GM12878 (cell line): ENCODE results near the gene TBC1D24. TPM values are rescaled to one million over a fixed set of nuclear protein-coding genes. Genes with fewer than 3 reads are reported as not detected.
A peak's percentile ranks its signal among the peaks of the same experiment; 100 is the strongest.

Experiments
- ATAC-seq: fragments of 200-7000 bp; cut with Tn5 transposase; 3 replicates; pipeline ENCODE4 v1.9.1; 2020; ENCODE audit warnings: mild to moderate bottlenecking, moderate library complexity
- BruUV-seq: library from RNA; stranded (reverse); fragments of 400-500 nt; replicated peaks from 2 replicates; lab custom pipeline; 2021; lab: Mats Ljungman, UMichigan
- CTCF ChIA-PET: fragments of 300-600 bp; sonication (Branson Sonifier 250); formaldehyde crosslinking; extraction: SDS; loops from one replicate; lab custom pipeline; 2021; ENCODE audit warnings: inconsistent platforms; lab: Yijun Ruan, JAX
- POLR2A ChIA-PET: fragments of 350-600 bp; formaldehyde crosslinking; extraction: SDS; loops from one replicate; lab custom pipeline; 2021; ENCODE audit warnings: inconsistent platforms; lab: Charles Lee
- RAD21 ChIA-PET: fragments of 300-600 bp; sonication (Branson Sonifier 250); formaldehyde crosslinking; loops from one replicate; lab custom pipeline; 2023; ENCODE audit warnings: antibody characterized with exemption; ENCODE audit not compliant: unreplicated experiment; lab: Charles Lee
- SMC1A ChIA-PET: fragments of 300-600 bp; sonication (Branson Sonifier 250); formaldehyde crosslinking; loops from one replicate; lab custom pipeline; 2023; ENCODE audit not compliant: unreplicated experiment, uncharacterized antibody; lab: Charles Lee
- DNase-seq: peaks from one replicate; pipeline ENCODE4 v3.0.0-alpha.2; 2011; ENCODE audit warnings: low read depth, low spot score
- FAIRE-seq: peaks from 3 replicates; lab custom pipeline; 2011; peaks lifted over from hg19 to GRCh38; lab: Jason Lieb, UNC
- H2AFZ ChIP-seq: 2 replicates; pipeline ENCODE4 v1.6.0; 2011; ENCODE audit warnings: low read depth, low read length, control low read depth; ENCODE audit not compliant: control insufficient read depth
- H3K27ac ChIP-seq: 2 replicates; pipeline ENCODE4 v1.5.1; 2011; ENCODE audit warnings: control low read depth; ENCODE audit not compliant: control insufficient read depth, insufficient read depth
- H3K27me3 ChIP-seq, 2 experiments: replicated peaks in 1 of 2; 2 replicates each; pipeline versions ENCODE4 v1.6.0 to v1.6.1; 2011; ENCODE audit warnings: low read length in 1 of 2; ENCODE audit not compliant: control insufficient read depth in 2 of 2, insufficient read depth in 2 of 2
- H3K36me3 ChIP-seq, 2 experiments: 2 replicates each; pipeline ENCODE4 v1.5.1; 2011; ENCODE audit warnings: low read length in 1 of 2; ENCODE audit not compliant: control insufficient read depth in 2 of 2, insufficient read depth in 2 of 2
- H3K4me1 ChIP-seq: 2 replicates; pipeline ENCODE4 v1.6.1; 2011; ENCODE audit warnings: mild to moderate bottlenecking, low read length, moderate library complexity, mixed read lengths; ENCODE audit not compliant: control insufficient read depth, insufficient read depth
- H3K4me2 ChIP-seq: 2 replicates; pipeline ENCODE4 v1.6.0; 2011; ENCODE audit warnings: control low read depth; ENCODE audit not compliant: control insufficient read depth, insufficient read depth
- H3K4me3 ChIP-seq: fragments of 200-600 bp; sonication (generic); 2 replicates; pipeline ENCODE4 v1.5.1; 2016
- H3K79me2 ChIP-seq: 2 replicates; pipeline ENCODE4 v1.6.0; 2011; ENCODE audit warnings: low read length; ENCODE audit not compliant: control insufficient read depth, insufficient read depth
- H3K9ac ChIP-seq: 2 replicates; pipeline ENCODE4 v1.8.0; 2011; ENCODE audit warnings: low read length, control low read depth, mixed read lengths; ENCODE audit not compliant: control insufficient read depth, insufficient read depth
- H3K9me3 ChIP-seq: replicated peaks from 3 replicates; pipeline ENCODE4 v1.5.1; 2011; ENCODE audit warnings: mild to moderate bottlenecking, low read length; ENCODE audit not compliant: control insufficient read depth, insufficient read depth
- H4K20me1 ChIP-seq: 2 replicates; pipeline ENCODE4 v1.6.0; 2011; ENCODE audit not compliant: control insufficient read depth, insufficient read depth
- BACH1 ChIP-seq: fragments of 450-650 bp; IDR thresholded peaks from 2 replicates; pipeline ENCODE4 v1.6.1; 2017; ENCODE audit warnings: mild to moderate bottlenecking, borderline replicate concordance
- CREM ChIP-seq: IDR thresholded peaks from 2 replicates; pipeline ENCODE4 v1.6.1; 2014; ENCODE audit warnings: antibody characterized with exemption, low read depth
- DPF2 ChIP-seq: fragments of 450-650 bp; IDR thresholded peaks from 2 replicates; pipeline ENCODE4 v1.6.1; 2017; ENCODE audit warnings: mild to moderate bottlenecking
- EED ChIP-seq: sonication (generic); IDR thresholded peaks from 2 replicates; pipeline ENCODE4 v1.6.1; 2016; ENCODE audit warnings: antibody characterized with exemption, low read depth
- MYB ChIP-seq: fragments of 150-350 bp; IDR thresholded peaks from 2 replicates; pipeline ENCODE4 v1.6.1; 2014; ENCODE audit warnings: mild to moderate bottlenecking, low read depth, low read length, borderline replicate concordance
- NR2C2 ChIP-seq: IDR thresholded peaks from 2 replicates; pipeline ENCODE4 v1.6.1; 2011; ENCODE audit warnings: borderline replicate concordance, low read depth; ENCODE audit not compliant: control insufficient read depth, insufficient read length
- PAX5 ChIP-seq: IDR thresholded peaks from 2 replicates; pipeline ENCODE4 v1.6.1; 2011; ENCODE audit warnings: low read depth, low read length, borderline replicate concordance
- POLR2A ChIP-seq: IDR thresholded peaks from 2 replicates; pipeline ENCODE4 v1.6.1; 2011; ENCODE audit warnings: low read depth, mild to moderate bottlenecking, low read length
- RAD51 ChIP-seq: fragments of 450-650 bp; IDR thresholded peaks from 2 replicates; pipeline ENCODE4 v1.6.1; 2016; ENCODE audit warnings: moderate library complexity, mild to moderate bottlenecking, inconsistent platforms
- RELA ChIP-seq: fragments of 450-650 bp; IDR thresholded peaks from 2 replicates; pipeline ENCODE4 v1.8.0; 2014; ENCODE audit warnings: borderline replicate concordance; ENCODE audit not compliant: partially characterized antibody
- TCF3 ChIP-seq: IDR thresholded peaks from 2 replicates; pipeline ENCODE4 v1.6.1; 2012; ENCODE audit warnings: low read depth, mild to moderate bottlenecking, low read length, borderline replicate concordance; ENCODE audit not compliant: insufficient read depth
- YY1 ChIP-seq: IDR thresholded peaks from 2 replicates; pipeline ENCODE4 v1.6.1; 2011; ENCODE audit warnings: low read depth, mild to moderate bottlenecking, low read length
- ZNF207 ChIP-seq: fragments of 450-650 bp; IDR thresholded peaks from 2 replicates; pipeline ENCODE4 v1.6.1; 2014; ENCODE audit warnings: antibody characterized with exemption, mild to moderate bottlenecking, borderline replicate concordance
- WGBS: methylation state at CpG from one replicate; pipeline ENCODE4 v1.1.6; 2016; ENCODE audit warnings: low lambda C conversion rate; ENCODE audit not compliant: insufficient replicate concordance, insufficient coverage; ENCODE audit errors: missing lambda C conversion rate; 5-methylcytosine and 5-hydroxymethylcytosine counted together
- in situ Hi-C: fragments of 300-500 bp; cut with MboI; formaldehyde crosslinking; loops from 9 replicates; pipeline ENCODE4 v1.14.3; 2018; ENCODE audit warnings: mixed read lengths
- intact Hi-C: fragments of 100-400 bp; cut with micrococcal nuclease; formaldehyde crosslinking; loops from one replicate; pipeline ENCODE4 v1.14.2; 2022; ENCODE audit not compliant: unreplicated experiment
- polyA plus RNA-seq, 11 experiments: library from polyadenylated mRNA; depleted of rRNA in 4 of 11; unstranded in 6 of 11; stranded (reverse) in 5 of 11; fragments of >200 nt; fragmentation: Nextera tagmentation in 4 of 11; fragmentation: Illumina TruSeq in 1 of 11; extraction: Ambion mirVana in 4 of 11; extraction: Trizol in 1 of 11; gene quantifications; 1 replicate in 1 of 11; 2 replicates in 10 of 11; pipeline versions ENCODE4 v1.2.1 to v1.2.3, GENCODE V29; 2011 to 2016; ENCODE audit warnings: inconsistent platforms in 2 of 11, missing spikeins in 2 of 11, low read depth in 1 of 11
- total RNA-seq, 4 experiments: library from RNA; depleted of rRNA in 3 of 4; stranded (reverse); fragments of >200 nt in 3 of 4; fragmentation: Illumina TruSeq in 1 of 4; extraction: Trizol in 1 of 4; gene quantifications; 2 replicates each; pipeline versions ENCODE4 v1.2.1 to v1.2.3, GENCODE V29; 2013 to 2021
- TF ChIP-seq, protein P1 (sequence below): IDR thresholded peaks from 2 replicates; pipeline ENCODE4 v1.6.1; 2012; ENCODE audit warnings: low read depth, low read length, improper control_type of control experiment
- TF ChIP-seq, protein P2 (sequence below): IDR thresholded peaks from 2 replicates; pipeline ENCODE4 v1.6.1; 2011; ENCODE audit warnings: borderline replicate concordance, low read depth, mild to moderate bottlenecking, moderate library complexity, mixed read lengths, low read length; ENCODE audit not compliant: insufficient read depth; ENCODE audit errors: extremely low read length
- TF ChIP-seq, protein P3 (sequence below): fragments of 450-650 bp; conservative IDR thresholded peaks from 2 replicates; pipeline ENCODE4 v1.6.1; 2017; ENCODE audit warnings: mild to moderate bottlenecking, moderate library complexity

Gene TBC1D24
- total and polyA plus RNA-seq, 10 of the 15 experiments (the other 5 are each of a cell fraction or from before 2014, with no cell fraction given), result 1.1 to 9.6 (median 4.5) TPM

GRCh38 chr16:2468233-2468724 lies 6.6 kb upstream of the TBC1D24 start:
- H3K4me1 ChIP-seq, result peaks cover 15% of the 10 kb centered on the region
- no peaks in the 10 kb centered on the region for H3K36me3 ChIP-seq
- POLR2A ChIA-PET, result interaction anchor here (0.6 to 2.5 kb wide), 11 partner anchors 9 to 313 kb away, joined by 3 to 11 read pairs (median 5); partner anchors contain the start of genes ABCA3, ECI1, TEDC2 and TRAF7
- H3K4me3 ChIP-seq, result peak overlapping the region; percentile 72; the same call in 1 of the 2 replicates
- no peaks in the 10 kb centered on the region for H4K20me1 ChIP-seq
- FAIRE-seq, result no peak
- TF ChIP-seq RELA (peak; percentile 47), DPF2 (0 out of 2 replicates have a peak, but pooled peaks have one; percentile 5), EED (peak; percentile 40; the same call in 1 of the 2 replicates), YY1 (0 out of 2 replicates have a peak, but pooled peaks have one; percentile 3), PAX5 (0 out of 2 replicates have a peak, but pooled peaks have one; percentile 34), CREM (0 out of 2 replicates have a peak, but pooled peaks have one; percentile 5), NR2C2 (no peak), TCF3 (0 out of 2 replicates have a peak, but pooled peaks have one; percentile 9), BACH1 (no peak), ZNF207 (0 out of 2 replicates have a peak, but pooled peaks have one; percentile 26), POLR2A (peak; percentile 53; the same call in 1 of the 2 replicates), RAD51 (no peak), MYB (no peak)
- TF ChIP-seq, protein P1, sequence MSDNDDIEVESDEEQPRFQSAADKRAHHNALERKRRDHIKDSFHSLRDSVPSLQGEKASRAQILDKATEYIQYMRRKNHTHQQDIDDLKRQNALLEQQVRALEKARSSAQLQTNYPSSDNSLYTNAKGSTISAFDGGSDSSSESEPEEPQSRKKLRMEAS, result 0 out of 2 replicates have a peak, but pooled peaks have one; percentile 37
- TF ChIP-seq, protein P2, sequence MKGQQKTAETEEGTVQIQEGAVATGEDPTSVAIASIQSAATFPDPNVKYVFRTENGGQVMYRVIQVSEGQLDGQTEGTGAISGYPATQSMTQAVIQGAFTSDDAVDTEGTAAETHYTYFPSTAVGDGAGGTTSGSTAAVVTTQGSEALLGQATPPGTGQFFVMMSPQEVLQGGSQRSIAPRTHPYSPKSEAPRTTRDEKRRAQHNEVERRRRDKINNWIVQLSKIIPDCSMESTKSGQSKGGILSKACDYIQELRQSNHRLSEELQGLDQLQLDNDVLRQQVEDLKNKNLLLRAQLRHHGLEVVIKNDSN, result no peak
- TF ChIP-seq, protein P3, sequence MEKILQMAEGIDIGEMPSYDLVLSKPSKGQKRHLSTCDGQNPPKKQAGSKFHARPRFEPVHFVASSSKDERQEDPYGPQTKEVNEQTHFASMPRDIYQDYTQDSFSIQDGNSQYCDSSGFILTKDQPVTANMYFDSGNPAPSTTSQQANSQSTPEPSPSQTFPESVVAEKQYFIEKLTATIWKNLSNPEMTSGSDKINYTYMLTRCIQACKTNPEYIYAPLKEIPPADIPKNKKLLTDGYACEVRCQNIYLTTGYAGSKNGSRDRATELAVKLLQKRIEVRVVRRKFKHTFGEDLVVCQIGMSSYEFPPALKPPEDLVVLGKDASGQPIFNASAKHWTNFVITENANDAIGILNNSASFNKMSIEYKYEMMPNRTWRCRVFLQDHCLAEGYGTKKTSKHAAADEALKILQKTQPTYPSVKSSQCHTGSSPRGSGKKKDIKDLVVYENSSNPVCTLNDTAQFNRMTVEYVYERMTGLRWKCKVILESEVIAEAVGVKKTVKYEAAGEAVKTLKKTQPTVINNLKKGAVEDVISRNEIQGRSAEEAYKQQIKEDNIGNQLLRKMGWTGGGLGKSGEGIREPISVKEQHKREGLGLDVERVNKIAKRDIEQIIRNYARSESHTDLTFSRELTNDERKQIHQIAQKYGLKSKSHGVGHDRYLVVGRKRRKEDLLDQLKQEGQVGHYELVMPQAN, result peak; percentile 39; the same call in 1 of the 2 replicates
- peak overlapping the region; percentile 59 for H2AFZ ChIP-seq
- peaks cover 0 to 2% of the 10 kb centered on the region in 2 experiments; a peak in 1 of 4 replicates for H3K27me3 ChIP-seq
- in situ Hi-C loops, result no loop called here
- DNase-seq, result no peak
- CTCF ChIA-PET, result interaction anchor here (0.7 to 2.6 kb wide), 7 partner anchors 8 to 45 kb away, joined by 3 to 20 read pairs (median 4); partner anchors contain the start of genes CCNF and TEDC2
- SMC1A ChIA-PET, result interaction anchor here (1.6 to 2.5 kb wide), 2 partner anchors 18 to 39 kb away, joined by 8 read pairs; partner anchors contain the start of gene CCNF
- H3K9me3 ChIP-seq, result no peaks in the 10 kb centered on the region
- peak overlapping the region; percentile 24; the same call in 1 of the 2 replicates for H3K9ac ChIP-seq
- intact Hi-C loops, result loop anchor here (5.0 kb wide), 1 partner anchor 39 kb away; no protein-coding TSS in a partner anchor
- no TSS peak for BruUV-seq
- H3K27ac ChIP-seq, result peak overlapping the region; percentile 24; the same call in 1 of the 2 replicates
- no peaks in the 10 kb centered on the region for H3K79me2 ChIP-seq
- ATAC-seq, result peak; percentile 68
- peak overlapping the region; percentile 90 for H3K4me2 ChIP-seq
- RAD21 ChIA-PET, result interaction anchor here (0.5 to 3.5 kb wide), 8 partner anchors 9 to 84 kb away, joined by 3 to 17 read pairs (median 4); partner anchors contain the start of genes CCNF and TEDC2
- WGBS, result 1% methylated on average over 31 of the region's 38 CpGs
